ENCODE data around the gene WWOX.
A peak's percentile ranks its signal among the peaks of the same experiment; 100 is the strongest.

WWOX gene

GRCh38 chr16:78950768-78951167 lies 851.3 kb downstream of the WWOX start:
- no peak for DNase-seq (ENCODE audit: low read depth)

GRCh38 chr16:78952630-78953029 lies 853.2 kb downstream of the WWOX start:
- no peak for DNase-seq (ENCODE audit: low read depth)

GRCh38 chr16:78953526-78953925 lies 854.1 kb downstream of the WWOX start:
- DNase-seq (ENCODE audit: low read depth), result no peak

- DNase-seq (ENCODE audit: low read depth), result no peak
Observed at GRCh38 chr16:78955206-78955605, 855.8 kb downstream of the WWOX start.

DNA sequence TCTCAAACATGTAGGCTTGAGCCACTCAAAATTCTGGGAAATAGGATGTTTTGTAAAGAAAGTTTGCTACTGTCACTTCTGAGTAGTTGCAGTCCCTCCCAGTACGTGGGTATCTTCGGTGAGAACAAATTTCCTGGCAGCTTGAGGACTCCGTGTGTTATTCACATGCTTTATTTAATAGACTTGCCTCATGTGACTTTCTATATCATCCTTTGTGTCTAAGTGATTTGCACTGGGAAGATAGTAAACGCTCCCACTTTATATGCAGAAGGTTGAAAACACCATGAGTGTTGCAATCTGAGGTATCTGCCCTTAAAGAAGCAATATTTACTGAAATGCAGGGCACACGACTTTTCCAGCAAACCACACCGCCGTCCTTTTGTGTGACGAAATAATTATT lies 857.4 kb downstream of the WWOX start:
- DNase-seq (ENCODE audit: low read depth), result no peak

DNA sequence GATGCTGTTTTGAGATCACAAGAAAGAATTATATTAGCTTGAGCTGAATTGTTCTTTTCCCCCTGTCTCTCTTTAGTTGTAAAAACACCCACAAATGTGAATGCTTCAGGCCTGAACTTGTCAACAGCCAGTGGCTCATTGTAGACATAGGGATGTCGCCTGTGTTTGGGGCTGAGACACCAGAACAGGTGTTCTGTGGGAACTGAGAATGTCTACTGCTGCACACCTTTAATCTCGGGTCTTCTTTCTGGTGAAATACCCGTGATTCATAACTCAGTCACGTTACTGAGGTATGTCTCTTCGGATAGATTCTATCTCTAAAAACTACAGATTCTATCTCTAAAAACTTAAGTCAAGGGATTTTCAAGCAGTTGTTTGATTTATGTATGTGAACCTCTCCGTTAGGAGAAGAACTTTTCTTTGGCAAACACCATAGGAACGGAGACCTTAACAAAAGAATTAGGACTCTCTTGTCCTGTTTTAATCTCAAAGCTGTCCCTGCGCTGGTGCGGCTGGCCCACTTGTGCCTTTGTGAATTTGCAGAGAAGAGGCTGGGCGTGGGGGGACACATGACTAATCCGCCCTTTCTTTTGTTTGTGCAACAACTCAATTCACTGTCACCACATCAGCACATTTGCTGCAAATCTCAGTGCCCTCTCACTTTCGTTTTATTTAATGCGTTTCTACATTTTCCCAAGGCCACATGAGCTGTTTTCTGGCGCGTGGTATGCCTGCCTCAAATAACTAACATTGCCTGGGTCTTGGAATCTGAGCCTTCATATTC lies 858.1 kb downstream of the WWOX start:
- peak; percentile 16 for DNase-seq (ENCODE audit: low read depth)

- DNase-seq (ENCODE audit: low read depth), result no peak
Observed at GRCh38 chr16:78961464-78961863, 862.0 kb downstream of the WWOX start.

- DNase-seq (ENCODE audit: low read depth), result no peak
Observed at GRCh38 chr16:78962457-78962929, 863.0 kb downstream of the WWOX start.

DNA sequence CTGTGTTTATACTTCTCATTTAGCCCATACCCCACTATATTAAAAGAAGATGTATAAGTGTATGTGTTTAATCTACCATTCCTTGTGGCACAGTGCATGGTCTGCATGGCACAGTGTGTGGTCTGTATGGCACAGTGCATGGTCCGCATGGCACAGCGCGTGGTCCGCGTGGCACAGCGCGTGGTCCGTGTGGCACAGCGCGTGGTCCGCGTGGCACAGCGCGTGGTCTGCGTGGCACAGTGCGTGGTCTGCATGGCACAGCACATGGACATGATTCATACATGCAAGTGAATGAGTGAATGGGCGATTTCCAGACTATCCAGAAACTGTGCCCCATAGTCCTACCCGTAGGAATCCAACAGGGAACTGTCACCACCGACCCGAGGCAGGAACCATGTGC lies 868.5 kb downstream of the WWOX start:
- DNase-seq (ENCODE audit: low read depth), result no peak

DNA sequence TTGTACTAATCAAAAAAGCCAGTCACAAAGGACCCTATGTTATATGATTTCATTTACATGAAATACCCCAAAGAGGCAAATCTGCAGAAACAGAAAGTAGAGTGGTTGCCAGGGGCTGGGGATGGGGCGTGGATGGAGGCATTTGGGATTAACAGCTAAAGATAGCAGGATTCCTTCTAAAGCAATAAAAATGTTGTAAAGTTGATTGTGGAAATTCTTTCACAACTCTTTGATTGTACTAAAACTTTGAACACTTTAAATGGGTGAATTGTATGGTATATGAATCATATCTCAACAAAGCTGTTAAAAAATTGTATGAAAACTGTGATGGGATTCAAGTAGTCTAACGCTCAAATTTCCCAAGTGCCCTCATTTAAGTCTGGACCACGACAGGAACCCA lies 870.3 kb downstream of the WWOX start:
- DNase-seq (ENCODE audit: low read depth), result no peak

GRCh38 chr16:78970650-78971049 lies 871.2 kb downstream of the WWOX start:
- DNase-seq (ENCODE audit: low read depth), result no peak

DNA sequence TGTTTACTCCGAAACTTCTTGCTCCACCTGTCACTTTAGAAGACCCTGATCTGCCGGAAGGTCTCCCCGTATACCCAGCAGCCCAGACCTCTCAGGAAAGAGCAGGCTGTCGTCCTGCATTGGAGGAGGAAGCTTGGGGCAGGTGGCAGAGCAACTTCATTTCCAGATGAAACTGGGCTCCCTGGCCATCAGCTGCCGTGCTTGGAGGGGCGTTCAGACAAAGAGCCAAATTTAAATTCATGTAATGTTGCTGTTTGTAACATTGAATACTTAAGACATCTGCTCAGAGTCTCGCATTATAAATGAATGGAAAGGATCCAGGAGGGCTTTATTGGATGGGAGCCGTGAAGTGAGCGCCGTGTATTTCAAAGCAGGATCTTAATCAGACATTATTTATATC lies 872.6 kb downstream of the WWOX start:
- DNase-seq (ENCODE audit: low read depth), result no peak

DNA sequence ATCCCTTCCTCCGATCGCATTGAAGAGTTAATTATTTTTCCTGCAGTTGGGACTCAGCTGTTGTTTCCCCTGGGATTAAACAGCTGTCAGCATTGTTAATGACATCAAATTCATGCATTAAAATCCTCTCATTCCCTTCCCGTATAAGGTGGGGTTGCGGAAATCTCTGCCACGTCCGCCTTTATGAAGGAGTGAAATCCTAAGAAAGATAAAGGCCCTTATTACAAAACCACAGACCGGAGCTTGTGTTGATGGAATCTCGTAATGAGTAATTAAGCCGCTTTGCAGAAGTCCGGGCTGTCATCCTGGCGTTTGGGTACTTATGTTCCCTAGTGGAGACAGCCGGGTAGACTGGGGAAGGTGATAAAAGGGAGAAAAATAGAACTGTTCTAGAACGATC lies 873.5 kb downstream of the WWOX start:
- no peak for DNase-seq (ENCODE audit: low read depth)

DNA sequence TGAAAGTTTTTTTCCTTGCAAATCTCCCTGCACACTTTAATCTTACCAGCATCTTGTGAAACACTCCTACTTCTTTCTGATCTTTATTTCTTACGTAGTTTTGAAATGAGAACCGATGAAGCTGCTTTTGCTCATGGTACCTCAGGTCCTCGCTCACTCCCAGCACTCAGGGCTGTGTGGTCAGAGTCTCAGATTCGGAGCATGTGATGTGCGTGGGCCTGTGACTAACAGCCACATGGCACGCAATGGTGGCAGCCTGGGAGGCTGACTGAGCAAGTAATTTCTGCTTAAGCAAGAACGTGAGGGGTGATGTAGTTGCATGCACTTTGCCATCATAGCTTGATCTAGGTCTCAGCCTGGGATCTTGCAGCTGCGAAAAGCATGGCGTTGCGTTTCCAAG lies 876.8 kb downstream of the WWOX start:
- peak; percentile 13 for DNase-seq (ENCODE audit: low read depth)

GRCh38 chr16:78980825-78981224 lies 881.4 kb downstream of the WWOX start:
- DNase-seq (ENCODE audit: low read depth), result no peak

DNA sequence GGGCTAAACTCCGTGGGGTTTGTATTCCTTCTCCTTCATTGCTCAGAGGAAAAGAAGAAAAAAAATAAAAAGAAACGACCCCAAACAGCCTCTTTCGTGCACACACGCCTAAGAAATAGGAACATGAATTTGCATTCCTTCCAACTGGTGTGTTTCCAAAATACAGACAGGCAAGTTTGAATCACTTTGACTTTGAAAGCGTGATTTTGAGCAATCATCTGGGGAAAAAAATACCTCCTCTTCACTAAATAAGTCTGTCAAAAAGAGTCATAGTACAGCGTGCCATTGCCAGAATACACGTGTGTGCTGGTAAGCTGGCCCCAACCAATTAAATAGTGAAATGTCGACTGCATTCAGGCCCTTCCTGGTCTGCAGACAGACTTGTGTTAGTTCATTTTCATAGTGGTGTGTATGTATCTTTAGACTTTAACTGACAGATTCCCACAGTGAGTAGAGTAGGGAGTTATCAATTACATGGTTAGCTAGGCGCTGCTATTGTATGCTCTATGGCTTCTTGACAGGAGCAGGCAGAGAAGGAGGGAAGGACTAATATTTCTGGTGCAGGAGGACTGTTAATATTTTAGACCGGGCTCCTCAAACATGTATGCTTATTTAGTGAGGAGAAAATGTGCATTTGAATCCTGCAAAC lies 882.8 kb downstream of the WWOX start:
- no peak for DNase-seq (ENCODE audit: low read depth)

- no peak for DNase-seq (ENCODE audit: low read depth)
Observed at GRCh38 chr16:78984324-78984723, 884.9 kb downstream of the WWOX start.

DNA sequence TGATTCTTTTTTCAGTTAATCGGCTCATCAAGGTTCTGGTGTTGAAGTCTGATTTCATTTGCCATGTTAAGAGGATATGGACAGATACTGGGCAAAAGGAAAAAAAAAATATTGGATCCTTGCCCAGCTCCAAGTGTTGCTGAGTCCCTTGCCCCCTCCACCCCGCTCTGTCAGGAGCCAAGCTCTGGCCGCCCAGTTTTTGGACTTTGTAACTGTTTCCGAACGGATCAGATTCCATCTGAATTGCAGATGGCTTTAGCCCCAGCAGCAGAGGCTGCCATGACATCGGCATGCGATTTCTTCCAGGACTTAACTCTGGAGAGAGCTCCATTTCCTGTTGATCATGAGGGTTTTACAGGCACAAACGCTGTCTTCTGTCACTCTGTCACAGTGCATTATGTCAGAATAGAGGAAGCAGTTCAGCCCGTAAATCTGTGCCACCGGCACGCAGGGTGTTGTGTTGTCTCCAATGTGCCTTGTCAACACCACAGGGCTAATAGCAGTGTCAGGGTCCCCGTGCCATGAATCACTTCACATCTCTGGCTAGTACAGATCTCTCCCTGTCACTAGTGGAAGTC lies 885.5 kb downstream of the WWOX start:
- DNase-seq (ENCODE audit: low read depth), result no peak

DNA sequence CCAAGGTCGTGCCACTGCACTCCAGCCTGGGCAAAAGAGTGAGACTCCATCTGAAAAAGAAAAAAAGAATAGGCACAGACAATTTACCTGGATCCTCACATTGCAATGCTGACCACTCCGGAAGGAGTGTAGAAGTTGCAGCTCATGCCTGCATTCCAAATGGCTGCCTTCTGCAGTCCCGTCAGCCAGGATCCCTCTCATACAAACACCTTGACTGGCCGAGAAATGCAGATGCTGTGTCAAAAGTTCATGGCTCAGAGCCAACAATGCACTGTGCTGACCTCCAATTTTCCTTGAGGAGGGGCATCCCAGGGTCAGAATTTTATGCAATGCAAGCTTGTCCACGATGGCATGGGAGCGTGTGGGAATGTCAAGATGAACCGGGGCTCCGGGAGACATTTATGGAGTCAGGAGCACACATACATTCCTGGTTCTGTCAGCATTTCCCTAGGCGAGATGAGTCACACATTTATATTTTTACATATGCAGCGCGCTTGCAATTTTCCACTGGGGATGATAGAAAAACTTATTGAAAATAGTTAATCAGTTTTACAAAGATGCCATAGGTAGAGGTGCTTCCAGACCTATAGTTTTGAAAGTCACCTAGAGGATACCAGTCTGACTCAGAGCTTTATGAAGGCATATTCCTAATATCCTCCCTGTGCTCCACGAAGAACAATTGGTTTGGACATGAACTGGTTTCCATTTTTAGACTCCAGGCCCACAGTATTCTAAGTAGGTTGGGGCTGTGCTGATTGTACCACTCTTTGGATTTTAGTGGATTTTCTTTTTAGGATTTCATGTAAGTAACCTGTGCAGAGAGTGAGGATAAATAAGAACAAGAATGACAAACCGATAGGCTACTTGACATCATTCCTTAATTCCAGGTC lies 886.5 kb downstream of the WWOX start:
- no peak for DNase-seq (ENCODE audit: low read depth)

DNA sequence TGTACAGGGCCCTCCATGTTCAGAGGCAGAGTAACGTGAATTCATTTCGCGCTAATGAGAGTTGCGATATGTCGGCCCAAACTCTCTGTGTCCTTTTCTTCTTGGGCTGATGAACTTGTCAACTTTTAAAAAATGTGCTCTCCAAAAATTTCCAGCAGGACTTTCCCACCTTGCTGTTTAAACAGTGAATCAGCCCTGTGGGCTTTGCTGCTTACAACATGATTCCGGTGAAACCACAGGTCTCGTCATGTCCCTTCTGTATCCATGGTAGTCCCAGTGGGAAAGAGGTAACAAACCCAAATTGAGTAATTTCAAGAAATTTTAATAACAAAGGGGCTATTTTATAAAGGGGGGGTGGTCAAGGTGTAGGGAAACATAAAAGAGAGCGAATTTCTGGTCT lies 888.2 kb downstream of the WWOX start:
- no peak for DNase-seq (ENCODE audit: low read depth)

GRCh38 chr16:78988361-78988969 lies 889.0 kb downstream of the WWOX start:
- DNase-seq (ENCODE audit: low read depth), result no peak

GRCh38 chr16:78990309-78990701 lies 890.9 kb downstream of the WWOX start:
- DNase-seq (ENCODE audit: low read depth), result no peak

Measured in activated T-helper 9 cell treated with anti-CD3 and anti-CD28 coated beads, Interleukin-2, amount 50 U/mL, for 16 hours (primary cell).